SU-DHL-6 (cell line): ENCODE results near the gene TAS2R7.

Source experiments
- H2AFZ ChIP-seq: fragments of 200-600 bp; sonication (generic); 2 replicates; pipeline ENCODE4 v1.6.1; 2014; ENCODE audit warnings: low read depth, mild to moderate bottlenecking, moderate library complexity, mixed read lengths, antibody characterized with exemption, low read length; ENCODE audit not compliant: severe bottlenecking
- H3F3A ChIP-seq: fragments of 200-600 bp; shearing (Covaris generic); 2 replicates; pipeline ENCODE4 v1.6.0; 2016; ENCODE audit warnings: antibody characterized with exemption, mild to moderate bottlenecking; ENCODE audit not compliant: insufficient read depth
- H3K27ac ChIP-seq: fragments of 200-600 bp; sonication (generic); 2 replicates; pipeline ENCODE4 v1.5.1; 2016; ENCODE audit warnings: low read depth, mild to moderate bottlenecking, low read length, moderate library complexity, mixed read lengths
- H3K27me3 ChIP-seq: fragments of 200-600 bp; sonication (generic), shearing (Covaris generic); 2 replicates; pipeline ENCODE4 v1.6.0; 2014; ENCODE audit warnings: mild to moderate bottlenecking, low read length
- H3K36me3 ChIP-seq: fragments of 200-600 bp; sonication (generic); 2 replicates; pipeline ENCODE4 v1.6.1; 2014; ENCODE audit warnings: mild to moderate bottlenecking, low read length, mixed read lengths
- H3K4me2 ChIP-seq: fragments of 300-600, 200-600 bp; shearing (Covaris generic), sonication (generic); 2 replicates; pipeline ENCODE4 v1.6.0; 2014; ENCODE audit warnings: low read length, low read depth, mild to moderate bottlenecking; ENCODE audit not compliant: poor library complexity, severe bottlenecking
- H3K4me3 ChIP-seq: fragments of 200-600 bp; sonication (generic); 2 replicates; pipeline ENCODE4 v1.5.1; 2014; ENCODE audit warnings: antibody characterized with exemption, low read length, mild to moderate bottlenecking, mixed read lengths; ENCODE audit not compliant: insufficient read depth, poor library complexity, severe bottlenecking
- H3K79me2 ChIP-seq: fragments of 200-600 bp; sonication (generic); 2 replicates; pipeline ENCODE4 v1.6.1; 2014; ENCODE audit warnings: mild to moderate bottlenecking, low read length, moderate library complexity; ENCODE audit not compliant: insufficient read depth
- H3K9ac ChIP-seq: fragments of 200-600 bp; sonication (generic); 2 replicates; pipeline ENCODE4 v1.7.0; 2014; ENCODE audit warnings: mild to moderate bottlenecking, low read length
- H3K9me2 ChIP-seq: fragments of 200-600 bp; sonication (generic); replicated peaks from 2 replicates; pipeline ENCODE4 v1.6.1; 2014; ENCODE audit warnings: low read length; ENCODE audit not compliant: insufficient read depth
- H3K9me3 ChIP-seq: fragments of 200-600 bp; sonication (generic); 2 replicates; pipeline ENCODE4 v1.6.1; 2014; ENCODE audit warnings: low read length, mixed read lengths; ENCODE audit not compliant: insufficient read depth
- H4K20me1 ChIP-seq: fragments of 200-600 bp; sonication (generic); 2 replicates; pipeline ENCODE4 v1.6.1; 2014; ENCODE audit warnings: low read depth, mild to moderate bottlenecking, antibody characterized with exemption, low read length, moderate library complexity, mixed read lengths
- EZH2phosphoT487 ChIP-seq: fragments of 200-600 bp; sonication (generic), shearing (Covaris generic); conservative IDR thresholded peaks from 2 replicates; pipeline ENCODE4 v1.6.1; 2018; ENCODE audit warnings: mild to moderate bottlenecking, antibody characterized with exemption, low read length, moderate library complexity, mixed read lengths
- TF ChIP-seq, protein P1 (sequence below): fragments of 200-600 bp; sonication (generic); IDR thresholded peaks from one replicate; pipeline ENCODE4 v1.5.1; 2017; ENCODE audit warnings: antibody characterized with exemption, mild to moderate bottlenecking, low read length, moderate library complexity; ENCODE audit not compliant: insufficient read depth, poor library complexity, severe bottlenecking

The TAS2R7 gene

DNA sequence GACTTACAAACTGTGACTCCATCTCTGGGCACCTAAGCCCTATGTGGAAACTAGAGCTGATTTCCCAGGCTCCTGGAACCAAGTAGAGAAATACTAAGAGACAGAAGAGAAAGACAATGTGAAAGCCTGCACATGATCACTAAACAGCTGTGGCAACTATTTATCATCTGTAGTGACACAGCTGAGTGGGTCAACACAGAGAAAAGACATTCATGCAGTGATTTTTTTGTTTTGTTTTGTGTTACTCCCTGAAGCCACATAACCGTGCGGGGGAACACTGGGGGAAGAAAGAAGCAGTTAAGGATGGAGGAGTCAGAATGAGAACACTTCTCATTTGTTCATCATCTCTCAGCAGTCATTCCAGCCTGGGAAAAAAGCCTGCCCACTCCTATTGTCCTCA lies 45.3 kb upstream of the TAS2R7 start:
- Histone ChIP-seq H4K20me1 (no peaks in the 10 kb centered on the region), H3K9ac (no peak overlapping the region), H3K27me3 (no peaks in the 10 kb centered on the region), H3K36me3 (no peaks in the 10 kb centered on the region), H3K79me2 (no peaks in the 10 kb centered on the region), H3K9me3 (no peaks in the 10 kb centered on the region), H3F3A (no peaks in the 10 kb centered on the region), H3K27ac (no peak overlapping the region), H3K4me3 (no peak overlapping the region), H2AFZ (no peak overlapping the region), H3K9me2 (no peaks in the 10 kb centered on the region), H3K4me2 (no peak overlapping the region)
- TF ChIP-seq, protein P1, sequence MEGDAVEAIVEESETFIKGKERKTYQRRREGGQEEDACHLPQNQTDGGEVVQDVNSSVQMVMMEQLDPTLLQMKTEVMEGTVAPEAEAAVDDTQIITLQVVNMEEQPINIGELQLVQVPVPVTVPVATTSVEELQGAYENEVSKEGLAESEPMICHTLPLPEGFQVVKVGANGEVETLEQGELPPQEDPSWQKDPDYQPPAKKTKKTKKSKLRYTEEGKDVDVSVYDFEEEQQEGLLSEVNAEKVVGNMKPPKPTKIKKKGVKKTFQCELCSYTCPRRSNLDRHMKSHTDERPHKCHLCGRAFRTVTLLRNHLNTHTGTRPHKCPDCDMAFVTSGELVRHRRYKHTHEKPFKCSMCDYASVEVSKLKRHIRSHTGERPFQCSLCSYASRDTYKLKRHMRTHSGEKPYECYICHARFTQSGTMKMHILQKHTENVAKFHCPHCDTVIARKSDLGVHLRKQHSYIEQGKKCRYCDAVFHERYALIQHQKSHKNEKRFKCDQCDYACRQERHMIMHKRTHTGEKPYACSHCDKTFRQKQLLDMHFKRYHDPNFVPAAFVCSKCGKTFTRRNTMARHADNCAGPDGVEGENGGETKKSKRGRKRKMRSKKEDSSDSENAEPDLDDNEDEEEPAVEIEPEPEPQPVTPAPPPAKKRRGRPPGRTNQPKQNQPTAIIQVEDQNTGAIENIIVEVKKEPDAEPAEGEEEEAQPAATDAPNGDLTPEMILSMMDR = no peak
- no peak for TF ChIP-seq EZH2phosphoT487

DNA sequence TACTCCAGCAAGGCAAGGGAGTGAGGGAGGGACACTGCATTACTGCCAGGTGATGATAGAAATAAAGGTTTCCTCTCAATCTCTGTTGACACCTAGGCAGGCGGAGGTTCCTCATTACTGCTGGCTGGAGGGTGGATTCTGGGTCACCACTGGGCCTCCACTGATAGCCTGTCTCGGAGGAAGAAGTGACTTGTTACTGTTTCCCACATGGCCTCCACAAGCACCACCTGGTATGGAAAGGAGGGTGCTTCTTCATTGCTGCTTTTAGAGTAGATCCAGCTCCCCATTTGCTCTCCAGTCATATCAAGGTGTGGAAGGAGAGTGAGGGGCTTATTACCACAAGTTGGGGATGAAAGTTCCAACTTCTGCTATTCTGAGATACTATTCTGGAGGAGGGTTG lies 40.4 kb upstream of the TAS2R7 start:
- no peaks in the 10 kb centered on the region for H3K9me3 ChIP-seq

DNA sequence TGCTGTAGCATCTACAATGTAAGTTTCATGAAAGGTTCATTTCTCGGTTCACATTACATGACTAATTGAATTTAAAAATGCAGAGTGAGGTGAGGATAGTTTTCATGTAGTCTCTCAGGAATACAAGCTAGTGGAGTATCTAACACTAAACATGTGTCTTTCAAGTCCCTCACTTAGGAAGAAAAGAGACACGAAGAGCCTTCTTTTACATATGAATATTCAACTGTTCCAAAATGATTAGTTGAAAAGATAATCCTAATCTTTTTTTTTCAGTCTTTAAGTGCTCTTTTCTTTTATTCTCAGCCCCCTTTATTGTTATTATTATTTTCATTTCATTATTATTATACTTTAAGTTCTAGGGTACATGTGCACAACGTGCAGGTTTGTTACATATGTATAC lies 36.0 kb upstream of the TAS2R7 start:
- no peaks in the 10 kb centered on the region for H3K36me3 ChIP-seq
- H3K4me3 ChIP-seq = no peak overlapping the region
- H3K79me2 ChIP-seq = no peaks in the 10 kb centered on the region
- H3K27me3 ChIP-seq = no peaks in the 10 kb centered on the region
- H3K9ac ChIP-seq = no peak overlapping the region
- no peaks in the 10 kb centered on the region for H3K9me3 ChIP-seq
- H4K20me1 ChIP-seq = no peaks in the 10 kb centered on the region
- no peak overlapping the region for H3K27ac ChIP-seq
- no peak for TF ChIP-seq EZH2phosphoT487
- TF ChIP-seq, protein P1 = no peak
- no peak overlapping the region for H3K4me2 ChIP-seq
- no peaks in the 10 kb centered on the region for H3F3A ChIP-seq
- H3K9me2 ChIP-seq = no peaks in the 10 kb centered on the region
- no peak overlapping the region for H2AFZ ChIP-seq

More for the DNA sequence above, 40.4 kb upstream of the TAS2R7 start:
- Histone ChIP-seq H4K20me1 (no peaks in the 10 kb centered on the region), H3K9ac (no peak overlapping the region), H3K36me3 (no peaks in the 10 kb centered on the region), H3K27ac (no peak overlapping the region), H3K79me2 (no peaks in the 10 kb centered on the region), H3K4me2 (no peak overlapping the region), H3F3A (no peaks in the 10 kb centered on the region), H2AFZ (no peak overlapping the region), H3K4me3 (no peak overlapping the region), H3K9me2 (no peaks in the 10 kb centered on the region), H3K27me3 (no peaks in the 10 kb centered on the region)
- TF ChIP-seq, protein P1 = no peak
- no peak for TF ChIP-seq EZH2phosphoT487
